ENCODE measurements around the gene PDHX.

DNA sequence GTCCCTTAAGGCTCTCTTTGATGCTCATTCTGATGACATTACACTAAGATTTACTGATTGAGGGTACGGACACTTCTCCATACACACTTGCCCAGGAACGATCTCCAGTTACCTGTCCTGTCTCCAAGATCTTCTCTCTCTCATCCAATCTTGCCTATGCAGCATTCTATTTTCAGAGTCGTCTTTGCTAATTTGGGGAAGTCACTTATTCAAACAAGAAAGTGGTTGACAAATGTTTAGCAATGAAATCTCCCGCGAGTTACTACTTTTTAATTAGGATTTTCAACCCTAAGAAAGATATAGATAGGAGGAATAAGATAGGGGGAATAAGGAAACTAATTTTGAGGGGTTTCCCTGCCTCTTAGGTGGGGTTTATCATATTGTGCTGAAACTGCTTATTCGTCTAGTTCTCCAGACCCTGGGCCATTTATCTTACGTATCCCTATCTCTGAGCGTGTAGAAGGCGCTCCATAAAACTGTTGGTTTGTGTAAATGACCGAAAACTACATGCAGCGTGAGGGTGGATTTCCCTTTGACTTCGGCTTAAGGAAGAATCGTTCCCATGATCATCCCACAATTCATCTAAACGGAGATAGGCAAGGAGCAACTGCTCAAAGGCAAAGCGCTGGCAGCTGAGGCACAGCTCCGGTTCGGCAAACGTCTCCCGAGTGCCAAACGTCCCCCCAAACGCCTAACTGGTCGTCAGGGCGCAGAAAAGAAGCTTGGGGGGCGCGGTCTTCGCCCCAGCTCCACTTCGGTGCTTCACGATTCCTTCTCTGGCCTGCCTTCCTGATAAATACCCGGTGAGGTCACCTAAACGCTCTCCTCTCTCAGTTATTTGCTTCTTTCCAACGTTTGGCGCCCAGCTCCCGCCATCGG, 1.0 kb upstream of the PDHX start:
- TF ChIP-seq, protein P1, sequence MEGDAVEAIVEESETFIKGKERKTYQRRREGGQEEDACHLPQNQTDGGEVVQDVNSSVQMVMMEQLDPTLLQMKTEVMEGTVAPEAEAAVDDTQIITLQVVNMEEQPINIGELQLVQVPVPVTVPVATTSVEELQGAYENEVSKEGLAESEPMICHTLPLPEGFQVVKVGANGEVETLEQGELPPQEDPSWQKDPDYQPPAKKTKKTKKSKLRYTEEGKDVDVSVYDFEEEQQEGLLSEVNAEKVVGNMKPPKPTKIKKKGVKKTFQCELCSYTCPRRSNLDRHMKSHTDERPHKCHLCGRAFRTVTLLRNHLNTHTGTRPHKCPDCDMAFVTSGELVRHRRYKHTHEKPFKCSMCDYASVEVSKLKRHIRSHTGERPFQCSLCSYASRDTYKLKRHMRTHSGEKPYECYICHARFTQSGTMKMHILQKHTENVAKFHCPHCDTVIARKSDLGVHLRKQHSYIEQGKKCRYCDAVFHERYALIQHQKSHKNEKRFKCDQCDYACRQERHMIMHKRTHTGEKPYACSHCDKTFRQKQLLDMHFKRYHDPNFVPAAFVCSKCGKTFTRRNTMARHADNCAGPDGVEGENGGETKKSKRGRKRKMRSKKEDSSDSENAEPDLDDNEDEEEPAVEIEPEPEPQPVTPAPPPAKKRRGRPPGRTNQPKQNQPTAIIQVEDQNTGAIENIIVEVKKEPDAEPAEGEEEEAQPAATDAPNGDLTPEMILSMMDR (conservative IDR thresholded peaks at IDR 0.05; ENCODE audit: low read length), result no peak
- no peak for TF ChIP-seq EZH2phosphoT487 (IDR thresholded peaks at IDR 0.05; ENCODE audit: borderline replicate concordance)

Measured in Loucy (cell line).